Effector CD8-positive, alpha-beta T cell (primary cell): ENCODE measurements around the gene TRIO.

ENCODE experiments used
- DNase-seq: peaks from one replicate; lab custom pipeline; 2025; lab: John Stamatoyannopoulos, UW

TRIO gene

DNA sequence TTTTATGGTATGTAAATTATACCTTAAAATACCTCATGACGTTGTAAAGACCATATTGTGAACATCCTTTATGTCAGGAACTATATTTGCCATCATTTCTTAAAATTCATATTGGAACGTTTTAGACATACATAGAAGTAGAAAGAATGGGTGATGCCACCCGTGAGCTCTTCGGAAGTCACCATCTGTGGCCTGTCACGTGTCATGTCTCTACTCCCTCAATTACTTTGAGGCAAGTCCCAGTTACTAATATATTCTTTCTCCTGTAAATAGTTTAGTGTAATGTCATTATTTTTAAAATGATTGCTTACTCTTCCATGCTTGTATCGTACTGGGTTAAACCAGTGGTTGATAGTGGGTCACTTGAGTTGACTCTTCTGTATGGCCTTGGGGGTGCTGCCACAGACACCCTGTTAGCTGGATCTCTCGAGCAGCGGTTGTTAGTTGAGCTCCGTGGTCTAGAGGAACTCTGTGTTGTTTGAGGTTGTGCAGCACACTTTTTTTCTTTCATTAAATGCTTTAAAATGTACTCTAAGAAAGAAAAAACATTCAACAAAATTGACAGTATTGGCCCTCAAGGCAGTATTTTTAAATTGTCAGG, 66.2 kb downstream of the TRIO start:
- no peak for DNase-seq

DNA sequence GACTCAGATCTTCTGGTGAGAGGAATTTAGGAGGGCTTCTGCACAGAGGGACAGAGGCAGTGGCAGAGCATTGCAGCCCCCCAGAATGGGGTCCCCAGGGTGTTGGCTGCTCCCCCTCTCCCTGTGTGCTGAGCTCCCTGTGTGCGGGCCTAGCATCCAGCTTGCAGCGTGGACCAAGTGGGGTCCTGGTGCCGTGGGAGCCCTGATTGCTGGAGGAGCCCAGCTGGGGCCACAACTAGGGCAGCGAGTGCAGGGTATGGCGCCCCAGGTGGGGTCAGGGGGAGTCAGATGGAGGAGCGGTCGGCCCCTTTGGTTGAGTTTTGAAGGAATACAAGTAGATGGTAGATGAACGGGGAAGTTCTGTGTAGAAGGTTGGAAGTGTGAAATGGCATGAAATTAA, 66.7 kb downstream of the TRIO start:
- no peak for DNase-seq

DNA sequence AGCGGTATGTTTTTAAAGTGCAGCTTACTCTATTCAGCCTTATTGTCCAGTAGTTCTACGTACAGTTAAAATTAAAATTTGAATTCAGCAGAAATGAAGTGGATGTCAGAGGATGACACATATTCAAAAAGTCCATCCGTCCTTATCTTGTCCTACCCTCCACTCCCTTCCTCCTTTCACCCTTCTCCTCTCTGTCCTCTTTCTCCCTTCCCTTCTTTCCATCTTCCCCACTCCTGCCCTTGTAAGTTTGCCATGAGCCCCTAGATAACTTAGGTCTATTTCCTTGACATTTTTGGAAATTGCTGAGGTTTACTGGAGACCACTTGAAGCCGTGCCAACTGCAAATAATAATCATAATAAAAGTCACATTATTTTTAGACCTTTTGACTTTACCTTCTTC, 67.6 kb downstream of the TRIO start:
- DNase-seq = no peak

DNA sequence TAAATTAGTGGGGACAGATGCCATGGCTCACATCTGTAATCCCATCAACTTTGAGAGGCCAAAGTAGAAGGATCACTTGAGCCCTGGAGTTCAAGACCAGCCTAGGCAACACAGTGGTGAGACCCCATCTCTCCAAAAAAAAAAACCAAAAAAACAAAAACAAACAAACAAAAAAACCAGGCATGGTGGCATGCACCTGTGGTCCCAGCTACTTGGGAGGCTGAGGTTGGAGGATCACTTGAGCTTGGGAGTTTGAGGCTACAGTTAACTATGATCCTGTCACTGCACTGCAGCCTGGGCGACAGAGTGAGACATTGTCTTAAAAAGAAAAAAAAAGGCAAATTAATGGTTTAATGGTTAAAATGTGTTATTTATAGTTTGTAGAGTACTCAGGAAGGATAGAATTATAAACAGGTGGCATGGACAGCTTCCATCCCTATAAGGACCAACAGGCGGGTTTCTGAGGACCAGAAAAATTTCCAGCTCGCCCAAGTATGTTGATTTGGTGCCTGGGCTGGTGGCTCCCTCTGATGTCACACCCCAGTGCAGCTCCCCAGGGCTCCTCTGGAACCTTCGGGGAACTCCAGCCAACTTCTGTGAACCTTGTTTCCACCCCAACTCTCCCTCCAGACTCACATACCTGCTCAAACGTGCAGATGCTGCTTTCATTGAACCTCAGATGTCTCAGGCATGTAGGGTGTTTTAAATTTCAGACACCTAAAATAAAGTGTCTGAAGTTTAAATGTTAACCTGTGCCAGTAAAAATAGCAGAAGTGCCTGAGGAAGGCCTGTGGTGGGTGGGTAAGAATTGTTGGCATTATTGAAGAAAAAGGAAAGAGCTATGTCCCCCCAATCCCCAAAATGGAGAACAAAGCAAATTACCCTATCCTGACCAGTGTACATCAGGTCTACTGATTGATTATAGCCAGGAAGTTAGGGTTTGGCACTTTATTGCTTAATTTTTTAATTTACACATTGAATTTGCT, 69.0 kb downstream of the TRIO start:
- no peak for DNase-seq

DNA sequence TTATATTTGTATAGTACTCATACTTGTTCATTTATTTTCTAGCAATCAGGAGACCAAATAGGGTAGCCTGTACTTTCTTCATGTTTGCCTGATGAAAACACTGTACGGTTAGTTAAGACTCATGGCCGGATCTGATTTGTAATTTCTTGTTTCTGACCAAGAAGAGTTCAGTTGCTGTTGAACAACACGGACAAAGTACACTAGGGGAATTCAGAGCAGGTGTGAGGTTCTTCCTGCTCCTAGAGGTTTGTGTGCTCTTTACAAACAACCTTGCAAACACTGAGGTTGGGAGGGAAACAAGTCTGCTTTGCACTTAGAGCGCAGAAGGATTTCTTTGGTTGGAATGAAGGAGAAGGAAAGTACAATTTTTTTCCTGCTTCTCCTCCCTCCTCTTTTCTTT, 69.7 kb downstream of the TRIO start:
- no peak for DNase-seq

DNA sequence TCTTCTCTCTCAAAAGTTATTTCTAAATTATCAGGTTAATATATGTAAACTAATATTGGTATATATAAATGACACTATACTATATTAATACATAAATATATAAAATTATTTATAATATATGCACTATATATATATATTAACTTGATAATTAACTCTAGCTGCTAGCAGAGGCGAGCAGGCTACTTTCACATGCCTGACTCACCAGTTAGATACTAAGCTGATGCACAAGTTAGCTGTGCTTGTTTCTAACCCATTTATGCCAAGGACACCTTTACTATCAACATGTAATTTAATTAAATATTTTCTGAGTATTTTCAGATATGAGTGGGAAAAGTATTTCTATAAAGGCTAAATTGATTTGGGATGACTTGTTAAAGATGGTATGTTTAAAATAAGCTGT, 70.1 kb downstream of the TRIO start:
- DNase-seq = no peak

DNA sequence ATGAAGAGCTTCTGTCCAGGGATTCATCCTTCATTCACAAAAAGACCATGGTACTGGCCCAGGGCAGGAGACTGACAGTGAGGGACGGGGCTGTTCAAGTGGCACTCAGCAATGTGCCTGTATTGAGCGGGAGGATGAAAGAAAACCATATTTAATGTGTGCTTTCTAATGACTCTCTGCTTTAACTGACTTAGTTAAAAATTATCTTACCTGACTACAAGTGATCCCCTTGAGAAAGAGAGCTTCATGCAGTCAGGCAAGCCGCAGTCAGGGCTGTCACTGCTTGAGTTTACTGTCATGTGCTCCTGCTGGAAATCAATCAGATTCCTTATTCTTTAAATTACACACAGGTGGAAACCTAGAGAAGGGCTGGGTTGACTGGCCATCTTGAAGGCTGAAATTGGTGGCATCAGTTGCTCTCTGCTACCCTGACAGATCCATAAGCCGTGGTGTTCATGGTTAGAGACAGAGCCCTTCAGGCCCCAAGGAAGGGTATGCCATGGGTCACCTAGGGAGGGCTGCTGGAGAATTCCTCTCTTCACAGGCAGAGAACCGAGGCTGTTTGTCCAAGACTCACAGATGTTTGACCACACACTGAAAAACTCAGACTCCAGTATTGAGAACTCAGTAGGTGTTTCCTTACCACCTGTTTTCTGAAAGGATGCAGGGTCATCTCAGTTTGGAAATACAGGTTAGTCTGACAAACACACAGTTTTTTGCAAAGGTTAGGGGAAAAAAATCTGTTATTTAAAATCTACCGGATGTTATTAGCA, 70.9 kb downstream of the TRIO start:
- no peak for DNase-seq

DNA sequence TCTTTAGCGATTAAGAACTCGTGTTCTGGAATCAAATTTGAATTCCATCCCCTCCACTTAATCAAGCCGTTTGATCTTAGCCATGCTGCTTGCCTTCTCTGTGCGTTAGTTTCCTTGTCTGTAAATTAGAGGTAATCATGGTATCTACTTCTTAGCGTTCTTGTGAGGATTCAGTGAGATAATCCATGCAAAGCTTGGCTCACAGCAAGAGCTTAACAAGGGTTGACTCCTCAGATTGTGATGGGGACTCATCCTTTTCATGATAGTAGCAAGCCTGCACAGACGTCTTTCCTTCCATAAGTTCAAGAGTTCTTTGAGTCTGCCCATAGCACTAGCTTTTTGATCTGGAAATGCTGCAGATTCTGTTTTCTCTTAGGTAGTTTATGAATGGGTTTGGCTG, 72.8 kb downstream of the TRIO start:
- DNase-seq = no peak

DNA sequence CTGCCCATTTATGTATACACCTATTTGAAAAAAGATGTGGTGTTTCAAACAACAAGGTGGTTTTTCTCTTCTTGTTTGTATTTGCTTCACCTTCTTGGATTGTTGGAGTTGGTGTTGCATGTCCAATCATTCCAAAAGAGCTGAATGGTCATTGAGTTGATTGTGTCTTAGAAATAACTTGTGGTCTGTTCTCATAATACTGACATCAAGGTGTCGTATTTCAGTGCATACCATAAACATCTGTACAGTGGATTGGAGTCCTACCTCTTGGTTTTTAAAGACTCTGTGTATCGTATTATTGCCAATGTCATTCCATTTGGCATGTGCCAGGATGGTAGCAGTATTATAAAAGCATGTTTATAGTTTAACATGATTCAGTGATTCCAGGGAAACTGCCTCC, 73.2 kb downstream of the TRIO start:
- no peak for DNase-seq

DNA sequence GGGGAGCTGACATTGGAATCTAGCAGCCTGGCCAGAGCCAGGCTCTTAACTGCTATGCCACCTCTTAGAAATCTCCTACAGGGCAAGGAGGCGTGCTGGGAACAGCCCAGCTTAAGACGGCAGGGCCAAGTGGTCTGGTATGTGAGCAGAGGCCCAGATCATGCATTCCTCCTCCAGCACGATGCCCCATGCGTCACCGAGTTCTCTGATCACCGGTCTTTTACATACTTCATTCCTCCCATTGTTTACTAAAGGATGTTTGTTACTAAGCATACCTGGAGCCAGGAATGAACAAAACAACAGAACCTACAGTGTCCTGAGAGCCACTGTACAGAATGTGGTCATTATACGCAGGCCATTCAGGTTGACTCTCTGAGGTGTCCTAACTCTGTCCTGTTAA, 73.8 kb downstream of the TRIO start:
- no peak for DNase-seq

DNA sequence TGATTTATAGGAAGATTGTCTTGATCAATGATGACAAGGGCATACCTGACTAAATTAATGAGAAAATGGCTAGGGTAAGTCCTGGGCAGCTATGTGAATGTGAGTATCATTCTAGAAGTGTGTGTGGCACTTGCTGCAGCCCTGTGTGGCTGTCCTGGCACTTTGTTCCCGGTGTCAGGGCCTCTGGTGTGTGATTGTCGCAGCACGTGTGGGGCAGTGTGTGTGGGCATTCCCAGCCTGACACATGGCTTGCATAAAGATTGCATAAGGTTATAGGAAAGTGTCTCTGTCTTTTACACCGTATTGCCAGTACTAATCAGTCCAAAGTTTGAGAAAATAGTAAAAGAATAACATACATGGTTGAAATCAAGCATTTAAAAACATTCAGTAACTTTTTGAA, 74.4 kb downstream of the TRIO start:
- no peak for DNase-seq

DNA sequence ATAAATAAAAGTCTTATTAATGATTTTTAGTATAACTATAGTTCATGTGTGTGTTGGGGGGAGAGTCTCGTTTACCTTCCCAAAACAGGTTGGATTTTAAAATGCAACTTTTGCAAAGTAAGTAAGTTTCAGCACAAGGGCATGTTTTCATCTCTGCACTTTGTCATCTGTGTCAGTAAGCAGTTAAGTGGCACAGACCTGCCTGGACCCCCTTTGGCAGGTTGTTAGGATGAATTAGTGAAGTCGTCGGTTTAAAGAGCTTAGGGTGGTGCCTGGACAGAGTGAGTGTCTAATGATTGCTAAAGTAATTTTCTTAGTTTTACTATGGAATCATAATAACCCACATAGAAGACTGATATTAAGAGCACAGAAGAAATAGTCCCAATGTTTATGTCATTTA, 74.9 kb downstream of the TRIO start:
- no peak for DNase-seq

DNA sequence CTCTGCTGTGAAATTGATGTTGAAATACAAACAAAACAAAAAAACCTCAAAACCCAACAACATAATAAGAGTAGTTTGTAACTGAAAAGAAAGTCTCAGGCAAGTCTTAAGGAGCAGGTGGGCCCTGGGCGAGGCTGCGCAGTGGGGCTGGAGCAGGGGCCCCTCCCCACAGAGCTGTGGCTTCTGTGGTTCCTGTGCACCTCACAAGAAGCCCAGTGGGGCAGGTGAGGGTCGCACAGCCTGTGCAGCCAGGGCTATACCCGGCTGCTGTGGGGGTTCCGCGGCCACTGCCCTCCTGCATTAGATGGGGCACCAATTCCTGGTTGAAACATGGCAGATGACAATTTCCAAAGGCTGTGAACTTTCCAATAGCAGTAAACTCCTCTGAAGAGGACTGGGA, 75.3 kb downstream of the TRIO start:
- DNase-seq = no peak

DNA sequence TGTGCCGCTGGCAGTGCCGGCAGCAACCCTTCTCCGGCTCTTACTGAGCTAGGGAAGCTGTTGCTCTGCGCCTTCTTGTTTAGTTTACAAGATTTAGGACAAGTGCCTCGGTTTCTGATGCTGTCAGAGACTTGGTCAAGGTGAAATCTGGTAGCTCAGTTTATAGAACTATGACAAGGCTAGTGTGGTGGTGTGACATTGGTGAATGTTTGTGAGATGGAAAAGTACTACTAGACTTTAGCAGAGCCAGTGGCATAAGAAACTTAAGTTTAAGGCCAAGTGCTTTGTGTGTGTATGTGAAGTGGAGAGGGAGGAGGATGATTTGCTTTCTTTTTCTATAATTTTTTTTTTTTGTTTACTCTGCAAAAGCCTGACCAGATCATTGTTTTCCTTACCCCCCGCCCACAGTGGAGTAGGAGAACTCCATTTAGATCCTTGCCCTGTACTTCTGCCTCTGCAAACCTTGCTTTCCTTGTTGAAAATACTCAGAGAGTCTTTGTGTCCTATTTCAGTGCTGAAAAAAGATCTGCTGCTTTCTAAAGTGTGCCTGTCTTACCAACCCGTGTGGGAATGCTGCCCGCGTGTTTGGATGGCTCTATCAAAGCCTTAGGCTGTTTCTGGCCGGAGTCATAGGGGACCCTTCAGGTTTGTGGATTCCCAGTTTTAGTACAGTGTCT, 75.9 kb downstream of the TRIO start:
- DNase-seq = no peak

DNA sequence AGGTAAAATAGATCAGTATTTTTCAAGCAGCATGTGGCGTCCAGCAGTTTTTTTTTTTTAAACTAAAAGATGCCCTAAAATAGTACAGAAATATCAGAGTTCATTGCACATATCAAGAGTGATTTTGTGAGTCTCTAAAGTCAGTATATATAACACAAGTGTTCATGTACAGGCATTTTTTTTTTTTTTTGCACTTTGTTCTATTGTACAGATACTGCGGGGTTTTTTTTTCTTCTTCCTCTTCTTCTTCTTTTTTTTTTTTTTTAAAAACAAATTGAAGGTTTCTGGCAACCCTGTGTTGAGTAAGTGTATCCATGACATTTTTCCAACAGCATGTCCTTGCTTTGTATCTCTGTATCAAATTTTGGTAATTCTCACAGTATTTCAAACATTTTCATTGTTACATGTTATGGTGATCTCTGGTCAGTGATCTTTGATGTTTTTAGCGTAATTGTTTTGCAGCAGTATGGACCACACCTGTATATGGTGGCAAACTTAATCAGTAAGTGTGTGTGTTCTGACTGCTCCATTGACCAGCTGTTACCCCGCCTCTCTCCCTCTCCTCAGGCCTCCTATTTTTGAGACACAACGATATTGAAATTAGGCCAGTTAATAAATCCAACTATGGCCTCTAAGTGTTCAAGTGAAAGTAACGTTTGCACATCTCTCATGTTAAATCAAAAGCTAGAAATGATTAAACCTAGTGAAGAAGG, 76.8 kb downstream of the TRIO start:
- no peak for DNase-seq

DNA sequence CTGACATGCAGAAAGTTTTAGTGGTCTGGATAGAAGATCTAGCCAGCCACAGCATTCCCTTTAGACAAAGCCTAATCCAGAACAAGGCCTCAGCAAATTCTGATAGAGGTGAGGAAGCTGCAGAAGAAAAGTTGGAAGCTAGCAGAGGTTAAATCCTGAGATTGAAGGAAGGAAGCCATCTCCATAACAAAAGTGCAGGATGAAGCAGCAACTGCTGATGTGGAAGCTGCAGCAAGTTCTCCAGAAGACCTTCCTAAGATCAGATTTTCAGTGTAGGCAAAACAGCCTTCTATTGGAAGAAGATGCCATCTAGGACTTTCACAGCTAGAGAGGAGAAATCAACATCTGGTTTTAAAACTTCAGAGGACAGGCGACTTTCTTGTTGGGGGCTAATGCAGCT, 77.5 kb downstream of the TRIO start:
- DNase-seq = no peak

DNA sequence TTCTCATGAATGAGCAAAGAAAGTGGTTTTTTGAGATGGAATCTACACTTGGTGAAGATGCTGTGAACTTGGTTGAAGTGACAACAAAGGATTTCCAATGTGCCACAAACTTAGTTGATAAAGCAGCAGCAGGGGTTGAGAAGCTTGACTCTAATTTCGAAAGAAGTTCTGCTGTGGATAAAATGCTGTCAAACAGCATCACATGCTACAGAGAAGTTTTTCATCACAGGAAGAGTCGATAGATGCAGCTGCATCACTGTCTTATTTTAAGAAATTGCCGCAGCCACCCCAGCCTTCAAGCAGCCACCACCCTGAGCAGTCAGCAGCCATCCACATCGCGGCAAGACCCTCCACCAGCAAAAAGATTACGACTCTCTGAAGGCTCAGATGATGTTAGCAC, 78.6 kb downstream of the TRIO start:
- no peak for DNase-seq

DNA sequence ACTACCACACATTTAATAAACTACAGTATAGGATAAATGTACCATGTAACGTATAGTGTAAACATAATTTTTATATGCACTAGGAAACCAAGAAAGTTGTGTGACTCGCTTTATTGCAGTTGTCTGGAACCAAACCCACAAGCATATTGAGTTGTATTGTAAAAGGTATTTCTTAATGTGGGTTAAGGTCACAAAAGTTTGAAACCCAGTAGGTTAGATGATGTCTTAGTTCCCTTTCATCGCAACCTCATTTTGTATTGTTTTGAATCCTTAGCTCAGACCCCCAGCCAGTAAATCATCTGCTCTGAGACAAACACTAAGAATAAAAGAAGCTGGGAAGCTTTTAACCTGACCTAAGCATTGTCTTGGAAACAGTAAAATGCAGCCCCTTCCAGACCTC, 79.1 kb downstream of the TRIO start:
- no peak for DNase-seq

DNA sequence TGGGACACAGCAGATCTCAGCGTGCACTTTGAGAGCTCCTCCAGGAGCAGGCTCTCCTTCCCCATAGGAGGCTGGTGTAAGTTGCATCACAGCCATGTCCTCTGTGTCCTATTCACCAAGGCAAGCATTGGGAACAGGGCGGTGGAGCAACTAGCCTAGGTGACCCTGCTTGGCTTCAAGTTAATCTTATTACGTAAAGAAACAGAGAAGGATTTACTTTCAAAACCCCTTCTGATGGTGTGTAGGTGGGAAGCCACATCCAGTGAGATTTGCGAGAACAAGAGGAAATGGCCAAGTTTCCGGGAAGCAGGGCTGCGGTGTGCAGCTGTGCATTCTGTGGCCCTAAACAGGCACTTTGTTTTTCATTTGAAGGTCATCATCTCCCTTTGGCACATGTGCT, 80.2 kb downstream of the TRIO start:
- DNase-seq = no peak

DNA sequence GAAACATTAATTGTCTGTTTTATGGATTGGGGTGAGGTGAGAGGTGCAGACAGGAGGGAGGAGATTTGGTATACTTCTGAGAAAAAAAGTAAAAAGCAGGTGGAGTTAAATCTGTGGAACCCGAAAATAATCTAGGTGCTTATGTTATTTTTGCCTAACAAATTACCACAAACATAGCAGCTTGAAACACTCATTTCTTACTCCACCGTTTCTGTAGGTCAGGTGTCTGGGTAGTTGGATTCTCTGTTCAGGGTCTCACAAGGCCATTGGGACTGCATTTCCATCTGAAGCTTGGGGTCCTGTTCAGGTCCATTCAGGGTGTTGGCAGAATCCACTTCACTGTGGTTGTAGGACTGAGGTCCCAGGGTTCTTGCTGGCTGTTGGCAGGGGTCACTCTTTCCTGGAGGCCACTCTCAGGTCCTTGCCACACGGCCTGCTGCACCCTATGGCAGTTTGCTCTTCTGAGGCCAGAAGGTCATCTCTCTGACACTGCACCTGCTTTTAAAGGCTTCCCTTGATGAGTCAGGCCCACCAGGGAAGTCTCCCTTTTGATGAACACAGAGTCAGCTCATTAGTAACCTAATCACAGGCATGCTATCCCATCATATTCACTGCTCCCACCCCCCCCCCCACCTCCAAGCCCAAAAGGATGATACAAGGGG, 82.2 kb downstream of the TRIO start:
- DNase-seq = no peak

DNA sequence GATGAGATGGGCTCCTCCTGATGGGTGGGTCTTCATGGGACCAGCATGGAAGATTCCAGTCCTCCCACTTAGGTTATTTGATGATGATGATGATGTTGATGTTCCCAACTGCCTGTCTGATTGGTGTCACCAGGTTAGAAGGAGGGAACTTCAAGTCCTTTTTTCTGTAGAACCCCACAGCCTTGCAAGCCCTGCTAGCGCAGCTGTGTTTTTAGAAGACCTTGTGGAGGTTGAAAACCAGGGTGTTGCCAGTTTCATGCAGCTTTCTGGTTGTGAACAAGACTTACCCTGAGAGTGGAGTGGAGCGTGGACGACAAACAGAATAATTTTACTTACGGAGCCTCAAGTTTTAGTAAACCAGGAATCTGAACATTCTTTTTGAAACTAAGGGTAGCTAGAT, 83.0 kb downstream of the TRIO start:
- DNase-seq = no peak
